ENCODE data around the gene SH3GL1. TPM values are rescaled to one million over a fixed set of nuclear protein-coding genes. Genes with fewer than 3 reads are reported as not detected.
A peak's percentile ranks its signal among the peaks of the same experiment; 100 is the strongest.

Gene SH3GL1
- total and polyA plus RNA-seq, 10 of the 15 experiments (the other 5 are each of a cell fraction or from before 2014, with no cell fraction given) = 0.93 to 47.4 (median 28.4) TPM

GRCh38 chr19:4369109-4369887, 31.0 kb downstream of the SH3GL1 start (continued):
- TF ChIP-seq FOXK2 (IDR thresholded peaks at IDR 0.05) (peak; percentile 28; the same call in 1 of the 2 replicates), HCFC1 (IDR thresholded peaks at IDR 0.05; ENCODE audit: low read length) (no peak), POLR2A (IDR thresholded peaks at IDR 0.05; ENCODE audit: low read depth, low read length) (no peak; the same call in none of the 2 replicates), NR2F1 (conservative IDR thresholded peaks at IDR 0.05) (no peak; the same call in none of the 2 replicates), HDAC6 (IDR thresholded peaks at IDR 0.05; ENCODE audit: unreplicated experiment) (no peak), SP1 (IDR thresholded peaks at IDR 0.05; ENCODE audit: low read depth, low read length) (no peak), MYB (IDR thresholded peaks at IDR 0.05; ENCODE audit: borderline replicate concordance, low read depth, low read length) (no peak), RBBP5 (conservative IDR thresholded peaks at IDR 0.05) (no peak), E2F8 (IDR thresholded peaks at IDR 0.05; ENCODE audit: low read depth, partially characterized antibody) (no peak), ZZZ3 (IDR thresholded peaks at IDR 0.05; ENCODE audit: control insufficient read depth, insufficient read length, low read depth) (no peak), POLR2AphosphoS5 (IDR thresholded peaks at IDR 0.05; ENCODE audit: low read length) (no peak), MAX (IDR thresholded peaks at IDR 0.05; ENCODE audit: low read depth, low read length) (no peak), RELB (IDR thresholded peaks at IDR 0.05; ENCODE audit: low read depth) (peak; percentile 90), ZNF622 (IDR thresholded peaks at IDR 0.05) (no peak), SRF (IDR thresholded peaks at IDR 0.05; ENCODE audit: low read depth in 2 of 2, low read length in 2 of 2) (no peak), SUZ12 (IDR thresholded peaks at IDR 0.05; ENCODE audit: unreplicated experiment) (no peak), HDGF (IDR thresholded peaks at IDR 0.05) (no peak; the same call in 1 of the 2 replicates), SIX5 (IDR thresholded peaks at IDR 0.05; ENCODE audit: low read depth, low read length, severe bottlenecking) (no peak), DPF2 (IDR thresholded peaks at IDR 0.05) (peak; percentile 82), CREM (IDR thresholded peaks at IDR 0.05; ENCODE audit: low read depth) (peak; percentile 29; the same call in 1 of the 2 replicates), SREBF1 (IDR thresholded peaks at IDR 0.05; ENCODE audit: low read length) (no peak), ZBTB33 (IDR thresholded peaks at IDR 0.05) (no peak), JUNB (IDR thresholded peaks at IDR 0.05) (no peak), TCF12 (IDR thresholded peaks at IDR 0.05; ENCODE audit: low read depth, low read length) (no peak), IRF5 (IDR thresholded peaks at IDR 0.05; ENCODE audit: borderline replicate concordance) (no peak)
